ENCODE data around the gene GATD1. TPM values are rescaled to one million over a fixed set of nuclear protein-coding genes. Genes with fewer than 3 reads are reported as not detected.

The GATD1 gene
- total RNA-seq, 2 donors from 2014 or later = 36.7 to 44.3 TPM

GRCh38 chr11:773425-773824 is 3.9 kb downstream of the GATD1 start:
- H3K36me3 Mint-ChIP-seq (ENCODE audit: low read depth) = no peaks in the 10 kb centered on the region
- peaks cover 8% of the 10 kb centered on the region for H3K4me1 Mint-ChIP-seq
- no peak overlapping the region for H3K27ac Mint-ChIP-seq
- DNase-seq (no peak), ATAC-seq (no peak)
- no peaks in the 10 kb centered on the region for H3K27me3 Mint-ChIP-seq
- H3K9me3 ChIP-seq (ENCODE audit: control insufficient read depth, low read length, poor library complexity, severe bottlenecking) = no peaks in the 10 kb centered on the region
- no peak overlapping the region for H3K4me3 Mint-ChIP-seq

GRCh38 chr11:772429-773390 is 4.6 kb downstream of the GATD1 start:
- Mint-ChIP-seq H3K27ac (no peak overlapping the region), H3K4me1 (peaks cover 8% of the 10 kb centered on the region), H3K36me3 (ENCODE audit: low read depth) (no peaks in the 10 kb centered on the region), H3K4me3 (no peak overlapping the region), H3K27me3 (no peaks in the 10 kb centered on the region)
- DNase-seq (no peak), ATAC-seq (no peak)
- no peaks in the 10 kb centered on the region for H3K9me3 ChIP-seq (ENCODE audit: control insufficient read depth, low read length, poor library complexity, severe bottlenecking)

GRCh38 chr11:771617-772204 is 5.6 kb downstream of the GATD1 start:
- Mint-ChIP-seq H3K36me3 (ENCODE audit: low read depth) (no peaks in the 10 kb centered on the region), H3K4me3 (no peak overlapping the region), H3K27ac (no peak overlapping the region), H3K4me1 (peaks cover 8% of the 10 kb centered on the region), H3K27me3 (no peaks in the 10 kb centered on the region)
- H3K9me3 ChIP-seq (ENCODE audit: control insufficient read depth, low read length, poor library complexity, severe bottlenecking) = no peaks in the 10 kb centered on the region
- DNase-seq (no peak), ATAC-seq (no peak)

GRCh38 chr11:770642-771616 is 6.4 kb downstream of the GATD1 start:
- DNase-seq = no peak
- H3K27ac Mint-ChIP-seq = no peak overlapping the region
- no peaks in the 10 kb centered on the region for H3K9me3 ChIP-seq (ENCODE audit: control insufficient read depth, low read length, poor library complexity, severe bottlenecking)
- H3K4me3 Mint-ChIP-seq = no peak overlapping the region
- no peaks in the 10 kb centered on the region for H3K27me3 Mint-ChIP-seq
- peaks cover 4% of the 10 kb centered on the region for H3K4me1 Mint-ChIP-seq
- no peak for ATAC-seq
- no peaks in the 10 kb centered on the region for H3K36me3 Mint-ChIP-seq (ENCODE audit: low read depth)

- peaks cover 2% of the 10 kb centered on the region for H3K4me1 Mint-ChIP-seq
- H3K27ac Mint-ChIP-seq = no peak overlapping the region
- DNase-seq = no peak
- no peak for ATAC-seq
- H3K4me3 Mint-ChIP-seq = no peak overlapping the region
- H3K27me3 Mint-ChIP-seq = no peaks in the 10 kb centered on the region
- H3K36me3 Mint-ChIP-seq (ENCODE audit: low read depth) = no peaks in the 10 kb centered on the region
- no peaks in the 10 kb centered on the region for H3K9me3 ChIP-seq (ENCODE audit: control insufficient read depth, low read length, poor library complexity, severe bottlenecking)
Observed at GRCh38 chr11:769887-770641, 7.2 kb downstream of the GATD1 start.

GRCh38 chr11:767238-767637 is 10.0 kb downstream of the GATD1 start:
- no peak for DNase-seq
- Mint-ChIP-seq H3K4me3 (no peak overlapping the region), H3K27me3 (no peaks in the 10 kb centered on the region), H3K36me3 (ENCODE audit: low read depth) (no peaks in the 10 kb centered on the region), H3K4me1 (no peaks in the 10 kb centered on the region), H3K27ac (no peak overlapping the region)
- no peaks in the 10 kb centered on the region for H3K9me3 ChIP-seq (ENCODE audit: control insufficient read depth, low read length, poor library complexity, severe bottlenecking)
- ATAC-seq = no peak

- Mint-ChIP-seq H3K4me1 (no peaks in the 10 kb centered on the region), H3K36me3 (ENCODE audit: low read depth) (no peaks in the 10 kb centered on the region), H3K4me3 (no peak overlapping the region), H3K27ac (no peak overlapping the region), H3K27me3 (no peaks in the 10 kb centered on the region)
- H3K9me3 ChIP-seq (ENCODE audit: control insufficient read depth, low read length, poor library complexity, severe bottlenecking) = no peaks in the 10 kb centered on the region
- no peak for ATAC-seq
- DNase-seq = no peak
Observed at GRCh38 chr11:766936-767210, 10.4 kb downstream of the GATD1 start.

- no peak for ATAC-seq
- H3K9me3 ChIP-seq (ENCODE audit: control insufficient read depth, low read length, poor library complexity, severe bottlenecking) = no peaks in the 10 kb centered on the region
- no peak overlapping the region for H3K4me3 Mint-ChIP-seq
- H3K27ac Mint-ChIP-seq = no peak overlapping the region
- no peak for DNase-seq
- no peaks in the 10 kb centered on the region for H3K36me3 Mint-ChIP-seq (ENCODE audit: low read depth)
- H3K4me1 Mint-ChIP-seq = no peaks in the 10 kb centered on the region
- no peaks in the 10 kb centered on the region for H3K27me3 Mint-ChIP-seq
Observed at GRCh38 chr11:766106-766935, 11.0 kb downstream of the GATD1 start.

GRCh38 chr11:765802-766091 is 11.5 kb downstream of the GATD1 start:
- no peak for DNase-seq
- no peaks in the 10 kb centered on the region for H3K9me3 ChIP-seq (ENCODE audit: control insufficient read depth, low read length, poor library complexity, severe bottlenecking)
- Mint-ChIP-seq H3K27ac (no peak overlapping the region), H3K4me1 (no peaks in the 10 kb centered on the region), H3K27me3 (no peaks in the 10 kb centered on the region), H3K4me3 (no peak overlapping the region), H3K36me3 (ENCODE audit: low read depth) (no peaks in the 10 kb centered on the region)
- ATAC-seq = no peak

- ATAC-seq = peak; percentile 89
- no peak overlapping the region for H3K27ac Mint-ChIP-seq
Observed at GRCh38 chr11:765025-765801, 12.1 kb downstream of the GATD1 start.

GRCh38 chr11:764322-765024 is 12.8 kb downstream of the GATD1 start:
- Mint-ChIP-seq H3K36me3 (ENCODE audit: low read depth) (no peaks in the 10 kb centered on the region), H3K27ac (no peak overlapping the region), H3K4me3 (no peak overlapping the region), H3K4me1 (no peaks in the 10 kb centered on the region), H3K27me3 (no peaks in the 10 kb centered on the region)
- no peaks in the 10 kb centered on the region for H3K9me3 ChIP-seq (ENCODE audit: control insufficient read depth, low read length, poor library complexity, severe bottlenecking)
- ATAC-seq (no peak), DNase-seq (no peak)

More at GRCh38 chr11:765025-765801, 12.1 kb downstream of the GATD1 start:
- no peak overlapping the region for H3K4me3 Mint-ChIP-seq
- H3K27me3 Mint-ChIP-seq = no peaks in the 10 kb centered on the region
- peak; percentile 35 to 57 (median 49) for DNase-seq
- no peaks in the 10 kb centered on the region for H3K36me3 Mint-ChIP-seq (ENCODE audit: low read depth)
- no peaks in the 10 kb centered on the region for H3K9me3 ChIP-seq (ENCODE audit: control insufficient read depth, low read length, poor library complexity, severe bottlenecking)
- no peaks in the 10 kb centered on the region for H3K4me1 Mint-ChIP-seq
